ENCODE data around the gene POLR3B. TPM values are rescaled to one million over a fixed set of nuclear protein-coding genes. Genes with fewer than 3 reads are reported as not detected.

Gene POLR3B
- total RNA-seq, 1 donor from 2014 or later: 14.2 TPM

GRCh38 chr12:106359646-106360399, 2.3 kb downstream of the POLR3B start:
- Mint-ChIP-seq H3K36me3 (no peaks in the 10 kb centered on the region), H3K27me3 (ENCODE audit: low read depth) (no peaks in the 10 kb centered on the region), H3K4me3 (no peak overlapping the region), H3K27ac (no peak overlapping the region), H3K9me3 (no peaks in the 10 kb centered on the region), H3K4me1 (peaks cover 14% of the 10 kb centered on the region)
- TF ChIP-seq, protein P1, sequence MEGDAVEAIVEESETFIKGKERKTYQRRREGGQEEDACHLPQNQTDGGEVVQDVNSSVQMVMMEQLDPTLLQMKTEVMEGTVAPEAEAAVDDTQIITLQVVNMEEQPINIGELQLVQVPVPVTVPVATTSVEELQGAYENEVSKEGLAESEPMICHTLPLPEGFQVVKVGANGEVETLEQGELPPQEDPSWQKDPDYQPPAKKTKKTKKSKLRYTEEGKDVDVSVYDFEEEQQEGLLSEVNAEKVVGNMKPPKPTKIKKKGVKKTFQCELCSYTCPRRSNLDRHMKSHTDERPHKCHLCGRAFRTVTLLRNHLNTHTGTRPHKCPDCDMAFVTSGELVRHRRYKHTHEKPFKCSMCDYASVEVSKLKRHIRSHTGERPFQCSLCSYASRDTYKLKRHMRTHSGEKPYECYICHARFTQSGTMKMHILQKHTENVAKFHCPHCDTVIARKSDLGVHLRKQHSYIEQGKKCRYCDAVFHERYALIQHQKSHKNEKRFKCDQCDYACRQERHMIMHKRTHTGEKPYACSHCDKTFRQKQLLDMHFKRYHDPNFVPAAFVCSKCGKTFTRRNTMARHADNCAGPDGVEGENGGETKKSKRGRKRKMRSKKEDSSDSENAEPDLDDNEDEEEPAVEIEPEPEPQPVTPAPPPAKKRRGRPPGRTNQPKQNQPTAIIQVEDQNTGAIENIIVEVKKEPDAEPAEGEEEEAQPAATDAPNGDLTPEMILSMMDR (IDR thresholded peaks at IDR 0.05; ENCODE audit: unreplicated experiment): no peak
- DNase-seq (ENCODE audit: low spot score in 2 of 2, unreplicated experiment in 2 of 2): no peak

- no peaks in the 10 kb centered on the region for H3K27me3 Mint-ChIP-seq (ENCODE audit: low read depth)
- peaks cover 14% of the 10 kb centered on the region for H3K4me1 Mint-ChIP-seq
- H3K9me3 Mint-ChIP-seq: no peaks in the 10 kb centered on the region
- H3K27ac Mint-ChIP-seq: no peak overlapping the region
- TF ChIP-seq, protein P1 (IDR thresholded peaks at IDR 0.05; ENCODE audit: unreplicated experiment): no peak
- H3K4me3 Mint-ChIP-seq: no peak overlapping the region
- no peaks in the 10 kb centered on the region for H3K36me3 Mint-ChIP-seq
- no peak for DNase-seq (ENCODE audit: low spot score in 2 of 2, unreplicated experiment in 2 of 2)
Measured at GRCh38 chr12:106360400-106360994, 2.9 kb downstream of the POLR3B start.

GRCh38 chr12:106362971-106363370, 5.4 kb downstream of the POLR3B start:
- H3K9me3 Mint-ChIP-seq: no peaks in the 10 kb centered on the region
- no peak overlapping the region for H3K4me3 Mint-ChIP-seq
- DNase-seq (ENCODE audit: low spot score in 2 of 2, unreplicated experiment in 2 of 2): no peak
- peaks cover 3% of the 10 kb centered on the region for H3K36me3 Mint-ChIP-seq
- H3K27me3 Mint-ChIP-seq (ENCODE audit: low read depth): no peaks in the 10 kb centered on the region
- peaks cover 8% of the 10 kb centered on the region for H3K4me1 Mint-ChIP-seq
- no peak overlapping the region for H3K27ac Mint-ChIP-seq
- TF ChIP-seq, protein P1 (IDR thresholded peaks at IDR 0.05; ENCODE audit: unreplicated experiment): no peak

- H3K9me3 Mint-ChIP-seq: no peaks in the 10 kb centered on the region
Measured at GRCh38 chr12:106364261-106364660, 6.7 kb downstream of the POLR3B start.

DNA sequence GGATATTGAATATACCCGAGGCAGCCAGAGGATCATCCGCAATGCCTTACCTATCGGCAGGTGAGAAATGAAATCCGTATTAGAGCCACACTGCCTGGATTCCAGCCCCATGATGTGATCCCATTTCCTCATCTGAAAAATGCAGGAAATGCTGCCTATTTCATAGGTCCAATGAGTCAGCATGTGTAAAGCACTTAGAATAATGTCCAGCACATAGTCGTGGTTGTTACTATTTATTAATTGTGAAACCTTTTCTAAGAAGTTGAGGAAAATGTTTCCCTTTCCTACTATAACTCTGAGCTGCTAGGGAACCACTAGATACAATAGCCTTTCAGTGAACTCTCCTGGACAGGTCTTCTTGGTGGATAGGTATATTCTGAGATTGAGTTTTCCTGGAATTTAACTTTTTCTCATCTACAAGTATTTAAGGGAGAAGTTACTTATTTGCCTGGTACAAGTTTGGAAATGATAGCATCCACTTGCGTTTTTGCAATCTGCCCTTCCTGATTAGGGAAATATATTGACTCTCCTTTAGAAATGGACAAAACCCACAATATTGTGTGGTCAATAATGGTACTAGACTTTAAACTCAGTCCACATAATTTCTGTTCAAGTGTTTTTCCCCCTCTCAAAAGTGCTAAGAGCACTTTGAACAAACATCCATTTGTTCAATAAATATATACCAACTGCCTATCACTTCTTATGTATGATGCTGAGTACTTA, 12.2 kb downstream of the POLR3B start:
- H3K27ac Mint-ChIP-seq: no peak overlapping the region
- peaks cover 12% of the 10 kb centered on the region for H3K9me3 Mint-ChIP-seq
- H3K27me3 Mint-ChIP-seq (ENCODE audit: low read depth): no peaks in the 10 kb centered on the region
- H3K4me1 Mint-ChIP-seq: no peaks in the 10 kb centered on the region
- H3K36me3 Mint-ChIP-seq: peaks cover 32% of the 10 kb centered on the region
- H3K4me3 Mint-ChIP-seq: no peak overlapping the region
- TF ChIP-seq, protein P1 (IDR thresholded peaks at IDR 0.05; ENCODE audit: unreplicated experiment): no peak
- no peak for DNase-seq (ENCODE audit: low spot score in 2 of 2, unreplicated experiment in 2 of 2)

More at GRCh38 chr12:106364261-106364660, 6.7 kb downstream of the POLR3B start:
- H3K4me1 Mint-ChIP-seq: no peaks in the 10 kb centered on the region
- H3K27ac Mint-ChIP-seq: no peak overlapping the region
- H3K36me3 Mint-ChIP-seq: peaks cover 3% of the 10 kb centered on the region
- H3K27me3 Mint-ChIP-seq (ENCODE audit: low read depth): no peaks in the 10 kb centered on the region
- TF ChIP-seq, protein P1 (IDR thresholded peaks at IDR 0.05; ENCODE audit: unreplicated experiment): no peak
- DNase-seq (ENCODE audit: low spot score in 2 of 2, unreplicated experiment in 2 of 2): no peak
- no peak overlapping the region for H3K4me3 Mint-ChIP-seq
